ENCODE results near the gene SLC27A4.

Gene SLC27A4

GRCh38 chr9:128399861-128400260, 59.5 kb downstream of the SLC27A4 start:
- Histone ChIP-seq H3K4me3 (ENCODE audit: insufficient read depth, low read depth, low read length, poor library complexity, severe bottlenecking) (no peak overlapping the region), H3K27me3 (replicated peaks; ENCODE audit: control insufficient read depth, insufficient read depth, low read length, poor library complexity, severe bottlenecking) (no peaks in the 10 kb centered on the region), H3K36me3 (ENCODE audit: control insufficient read depth, insufficient read depth, low read length) (no peaks in the 10 kb centered on the region), H3K9me3 (ENCODE audit: control insufficient read depth, low read length) (no peaks in the 10 kb centered on the region), H3K27ac (ENCODE audit: insufficient read depth, low read length, poor library complexity, severe bottlenecking) (no peak overlapping the region), H3K4me1 (ENCODE audit: control insufficient read depth, insufficient read depth, low read length, poor library complexity, severe bottlenecking) (no peaks in the 10 kb centered on the region)
- no peak for DNase-seq

DNA sequence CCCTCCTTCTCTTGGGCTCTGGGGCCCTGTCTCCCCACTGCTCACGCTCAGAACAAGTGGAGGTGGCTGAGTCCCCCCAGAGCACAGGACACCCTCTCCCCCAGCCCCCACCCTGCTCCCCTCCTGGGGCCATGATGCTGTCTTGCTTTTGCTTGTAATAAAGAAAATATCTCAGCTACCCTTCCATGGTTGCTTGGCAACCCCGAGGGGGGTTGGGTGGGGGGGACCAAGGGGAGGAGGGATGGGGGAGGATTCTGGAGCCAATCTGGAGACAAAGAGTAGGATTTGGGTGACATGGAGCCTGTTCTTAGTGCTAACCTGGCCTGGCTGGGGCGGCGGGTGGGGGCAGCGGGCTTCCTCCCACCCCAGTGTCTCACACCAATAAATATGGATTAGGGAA, 64.2 kb downstream of the SLC27A4 start:
- Histone ChIP-seq H3K27ac (ENCODE audit: insufficient read depth, low read length, poor library complexity, severe bottlenecking) (no peak overlapping the region), H3K9me3 (ENCODE audit: control insufficient read depth, low read length) (no peaks in the 10 kb centered on the region), H3K36me3 (ENCODE audit: control insufficient read depth, insufficient read depth, low read length) (no peaks in the 10 kb centered on the region), H3K4me3 (ENCODE audit: insufficient read depth, low read depth, low read length, poor library complexity, severe bottlenecking) (no peak overlapping the region), H3K4me1 (ENCODE audit: control insufficient read depth, insufficient read depth, low read length, poor library complexity, severe bottlenecking) (no peaks in the 10 kb centered on the region), H3K27me3 (replicated peaks; ENCODE audit: control insufficient read depth, insufficient read depth, low read length, poor library complexity, severe bottlenecking) (no peaks in the 10 kb centered on the region)
- no peak for DNase-seq

DNA sequence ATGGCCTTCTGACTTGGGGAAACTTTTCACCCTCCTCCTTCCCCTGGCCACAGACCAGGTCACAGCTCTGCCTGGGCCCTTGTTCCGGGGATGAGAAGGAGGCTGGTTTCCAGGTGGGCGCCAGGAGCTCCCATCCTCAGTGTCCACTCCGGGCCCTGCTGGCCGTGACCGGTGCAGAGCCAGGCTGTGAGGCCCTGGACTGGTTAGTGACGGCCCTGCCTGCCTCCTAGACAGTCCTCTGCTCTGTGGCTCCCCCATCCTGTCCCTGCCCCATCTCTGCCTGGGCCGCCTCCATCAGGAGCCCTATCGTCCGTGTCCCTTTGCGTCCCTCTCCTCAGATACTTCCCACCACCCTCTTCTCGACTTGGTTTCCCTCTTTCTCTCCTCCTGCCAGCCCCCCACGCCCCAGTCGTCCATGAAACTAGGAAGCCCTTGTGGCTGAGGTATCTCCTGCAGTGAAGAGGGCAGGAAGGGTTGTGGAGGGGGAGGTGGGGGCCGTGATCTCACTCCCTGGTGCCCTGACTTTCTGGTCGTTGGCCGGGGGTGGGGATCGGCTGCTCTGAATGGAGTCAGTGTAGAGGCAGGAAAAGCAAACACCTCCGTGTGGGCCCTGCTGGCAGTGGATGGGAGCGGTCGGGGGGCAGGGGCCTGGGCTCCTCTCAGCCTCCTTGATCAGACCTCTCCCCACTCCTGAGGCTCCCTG, 64.9 kb downstream of the SLC27A4 start:
- Histone ChIP-seq H3K36me3 (ENCODE audit: control insufficient read depth, insufficient read depth, low read length) (no peaks in the 10 kb centered on the region), H3K27ac (ENCODE audit: insufficient read depth, low read length, poor library complexity, severe bottlenecking) (no peak overlapping the region), H3K9me3 (ENCODE audit: control insufficient read depth, low read length) (no peaks in the 10 kb centered on the region), H3K27me3 (replicated peaks; ENCODE audit: control insufficient read depth, insufficient read depth, low read length, poor library complexity, severe bottlenecking) (no peaks in the 10 kb centered on the region), H3K4me3 (ENCODE audit: insufficient read depth, low read depth, low read length, poor library complexity, severe bottlenecking) (no peak overlapping the region), H3K4me1 (ENCODE audit: control insufficient read depth, insufficient read depth, low read length, poor library complexity, severe bottlenecking) (no peaks in the 10 kb centered on the region)
- no peak for DNase-seq

DNA sequence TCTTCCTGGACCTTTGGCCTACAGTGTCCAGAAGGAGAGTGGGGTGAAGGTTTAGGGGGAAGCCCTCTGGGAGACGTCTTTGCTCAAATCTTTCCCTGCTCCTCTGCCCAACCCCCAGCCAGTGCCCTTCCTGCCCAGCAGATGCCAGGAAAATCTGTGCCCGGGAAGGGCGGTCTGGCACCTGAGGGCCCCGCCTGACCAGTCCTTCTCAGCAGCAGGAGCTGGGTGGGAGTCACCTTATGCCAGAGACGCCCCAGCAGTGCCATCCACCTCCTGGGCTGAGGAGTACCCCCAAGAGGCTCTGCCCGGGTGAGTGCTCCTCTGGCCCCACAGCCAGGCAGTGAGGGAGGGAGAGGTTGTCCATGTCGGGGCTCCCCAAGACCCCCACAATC, 65.4 kb downstream of the SLC27A4 start:
- no peak for DNase-seq
- H3K9me3 ChIP-seq (ENCODE audit: control insufficient read depth, low read length), result no peaks in the 10 kb centered on the region
- no peaks in the 10 kb centered on the region for H3K4me1 ChIP-seq (ENCODE audit: control insufficient read depth, insufficient read depth, low read length, poor library complexity, severe bottlenecking)
- H3K27ac ChIP-seq (ENCODE audit: insufficient read depth, low read length, poor library complexity, severe bottlenecking), result no peak overlapping the region
- no peaks in the 10 kb centered on the region for H3K27me3 ChIP-seq (replicated peaks; ENCODE audit: control insufficient read depth, insufficient read depth, low read length, poor library complexity, severe bottlenecking)
- H3K36me3 ChIP-seq (ENCODE audit: control insufficient read depth, insufficient read depth, low read length), result no peaks in the 10 kb centered on the region
- H3K4me3 ChIP-seq (ENCODE audit: insufficient read depth, low read depth, low read length, poor library complexity, severe bottlenecking), result no peak overlapping the region

- no peaks in the 10 kb centered on the region for H3K36me3 ChIP-seq (ENCODE audit: control insufficient read depth, insufficient read depth, low read length)
- no peaks in the 10 kb centered on the region for H3K9me3 ChIP-seq (ENCODE audit: control insufficient read depth, low read length)
- no peaks in the 10 kb centered on the region for H3K4me1 ChIP-seq (ENCODE audit: control insufficient read depth, insufficient read depth, low read length, poor library complexity, severe bottlenecking)
- DNase-seq, result no peak
- no peaks in the 10 kb centered on the region for H3K27me3 ChIP-seq (replicated peaks; ENCODE audit: control insufficient read depth, insufficient read depth, low read length, poor library complexity, severe bottlenecking)
- H3K4me3 ChIP-seq (ENCODE audit: insufficient read depth, low read depth, low read length, poor library complexity, severe bottlenecking), result no peak overlapping the region
- no peak overlapping the region for H3K27ac ChIP-seq (ENCODE audit: insufficient read depth, low read length, poor library complexity, severe bottlenecking)
Observed at GRCh38 chr9:128406848-128407391, 66.6 kb downstream of the SLC27A4 start.

- no peak for DNase-seq
- no peak overlapping the region for H3K4me3 ChIP-seq (ENCODE audit: insufficient read depth, low read depth, low read length, poor library complexity, severe bottlenecking)
- no peaks in the 10 kb centered on the region for H3K27me3 ChIP-seq (replicated peaks; ENCODE audit: control insufficient read depth, insufficient read depth, low read length, poor library complexity, severe bottlenecking)
- H3K27ac ChIP-seq (ENCODE audit: insufficient read depth, low read length, poor library complexity, severe bottlenecking), result no peak overlapping the region
- no peaks in the 10 kb centered on the region for H3K4me1 ChIP-seq (ENCODE audit: control insufficient read depth, insufficient read depth, low read length, poor library complexity, severe bottlenecking)
- no peaks in the 10 kb centered on the region for H3K36me3 ChIP-seq (ENCODE audit: control insufficient read depth, insufficient read depth, low read length)
- no peaks in the 10 kb centered on the region for H3K9me3 ChIP-seq (ENCODE audit: control insufficient read depth, low read length)
Observed at GRCh38 chr9:128408963-128409431, 68.7 kb downstream of the SLC27A4 start.

GRCh38 chr9:128409450-128409849, 69.1 kb downstream of the SLC27A4 start:
- Histone ChIP-seq H3K4me1 (ENCODE audit: control insufficient read depth, insufficient read depth, low read length, poor library complexity, severe bottlenecking) (no peaks in the 10 kb centered on the region), H3K27ac (ENCODE audit: insufficient read depth, low read length, poor library complexity, severe bottlenecking) (no peak overlapping the region), H3K27me3 (replicated peaks; ENCODE audit: control insufficient read depth, insufficient read depth, low read length, poor library complexity, severe bottlenecking) (peaks cover 3% of the 10 kb centered on the region), H3K4me3 (ENCODE audit: insufficient read depth, low read depth, low read length, poor library complexity, severe bottlenecking) (no peak overlapping the region), H3K36me3 (ENCODE audit: control insufficient read depth, insufficient read depth, low read length) (no peaks in the 10 kb centered on the region), H3K9me3 (ENCODE audit: control insufficient read depth, low read length) (no peaks in the 10 kb centered on the region)
- no peak for DNase-seq

DNA sequence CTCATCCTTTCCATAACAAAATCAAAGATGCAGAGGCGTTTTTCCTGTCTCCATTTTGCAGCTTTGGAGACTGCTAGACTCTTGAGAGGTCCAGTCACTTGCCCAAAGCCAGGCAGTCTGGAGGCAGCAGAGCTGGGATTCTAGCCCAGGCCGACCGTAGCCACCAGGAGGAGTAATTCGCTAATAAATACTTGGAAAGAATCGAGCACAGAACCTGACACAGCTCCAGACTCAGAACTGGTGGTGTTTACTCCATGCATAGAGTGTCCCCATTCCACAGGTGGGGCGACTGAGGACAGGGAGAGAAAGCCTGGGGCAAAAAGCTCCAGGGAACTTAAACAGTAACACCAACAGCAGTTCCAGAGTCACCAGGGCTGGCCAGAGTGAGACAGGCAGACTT, 69.7 kb downstream of the SLC27A4 start:
- no peaks in the 10 kb centered on the region for H3K36me3 ChIP-seq (ENCODE audit: control insufficient read depth, insufficient read depth, low read length)
- no peaks in the 10 kb centered on the region for H3K4me1 ChIP-seq (ENCODE audit: control insufficient read depth, insufficient read depth, low read length, poor library complexity, severe bottlenecking)
- no peaks in the 10 kb centered on the region for H3K9me3 ChIP-seq (ENCODE audit: control insufficient read depth, low read length)

More for the DNA sequence above, 69.7 kb downstream of the SLC27A4 start:
- Histone ChIP-seq H3K4me3 (ENCODE audit: insufficient read depth, low read depth, low read length, poor library complexity, severe bottlenecking) (no peak overlapping the region), H3K27me3 (replicated peaks; ENCODE audit: control insufficient read depth, insufficient read depth, low read length, poor library complexity, severe bottlenecking) (peaks cover 3% of the 10 kb centered on the region), H3K27ac (ENCODE audit: insufficient read depth, low read length, poor library complexity, severe bottlenecking) (no peak overlapping the region)
- DNase-seq, result no peak

All from effector memory CD4-positive, alpha-beta T cell (primary cell).